Loucy (cell line): Measurements from ENCODE around the gene RPRD1A.

ENCODE experiments used
- H2AFZ ChIP-seq: fragments of 200-600 bp; sonication (generic); 2 replicates; pipeline ENCODE4 v1.6.0; 2016; ENCODE audit warnings: antibody characterized with exemption, mild to moderate bottlenecking, low read length, moderate library complexity
- H3F3A ChIP-seq: fragments of 200-600 bp; 2 replicates; pipeline ENCODE4 v1.6.0; 2016; ENCODE audit warnings: antibody characterized with exemption, low read depth, mild to moderate bottlenecking
- H3K27me3 ChIP-seq: fragments of 200-600 bp; sonication (generic); 2 replicates; pipeline ENCODE4 v1.6.1; 2014; ENCODE audit warnings: low read length, mild to moderate bottlenecking; ENCODE audit not compliant: insufficient read depth, poor library complexity, severe bottlenecking
- H3K36me3 ChIP-seq: fragments of 200-600 bp; sonication (generic); 2 replicates; pipeline ENCODE4 v1.6.1; 2016; ENCODE audit warnings: low read length; ENCODE audit not compliant: insufficient read depth
- H3K4me1 ChIP-seq: fragments of 200-600 bp; sonication (generic); 2 replicates; pipeline ENCODE4 v1.5.1; 2014; ENCODE audit warnings: low read length, mild to moderate bottlenecking; ENCODE audit not compliant: insufficient read depth, poor library complexity, severe bottlenecking
- H3K4me2 ChIP-seq: fragments of 200-600 bp; sonication (generic); 2 replicates; pipeline ENCODE4 v1.6.0; 2014; ENCODE audit warnings: antibody characterized with exemption, low read length, low read depth, mild to moderate bottlenecking; ENCODE audit not compliant: poor library complexity, severe bottlenecking
- H3K4me3 ChIP-seq: fragments of 200-600 bp; sonication (generic); 2 replicates; pipeline ENCODE4 v1.5.1; 2014; ENCODE audit warnings: low read length, mild to moderate bottlenecking, mixed read lengths; ENCODE audit not compliant: poor library complexity, severe bottlenecking
- H3K79me2 ChIP-seq: fragments of 200-600 bp; sonication (generic); 2 replicates; pipeline ENCODE4 v1.6.1; 2014; ENCODE audit warnings: low read length; ENCODE audit not compliant: insufficient read depth
- H3K9ac ChIP-seq: fragments of 200-600 bp; sonication (generic); 2 replicates; pipeline ENCODE4 v1.6.0; 2014; ENCODE audit warnings: mild to moderate bottlenecking, low read depth, low read length, moderate library complexity; ENCODE audit not compliant: poor library complexity, severe bottlenecking
- H3K9me2 ChIP-seq: fragments of 200-600 bp; sonication (generic); replicated peaks from 2 replicates; pipeline ENCODE4 v1.6.1; 2016; ENCODE audit warnings: low read depth, low read length, mixed read lengths
- H3K9me3 ChIP-seq: fragments of 200-600 bp; sonication (generic); 2 replicates; pipeline ENCODE4 v1.6.1; 2014; ENCODE audit warnings: mild to moderate bottlenecking, antibody characterized with exemption, low read length, low read depth; ENCODE audit not compliant: insufficient read depth
- H4K20me1 ChIP-seq: fragments of 200-600 bp; sonication (generic); 2 replicates; pipeline ENCODE4 v1.6.0; 2014; ENCODE audit warnings: antibody characterized with exemption, low read length, mild to moderate bottlenecking; ENCODE audit not compliant: insufficient read depth, poor library complexity, severe bottlenecking
- CTCF ChIP-seq: fragments of 200-600 bp; sonication (generic); conservative IDR thresholded peaks from 2 replicates; pipeline ENCODE4 v1.5.1; 2014; ENCODE audit warnings: mild to moderate bottlenecking, antibody characterized with exemption, low read length
- EZH2phosphoT487 ChIP-seq: fragments of 200-600 bp; IDR thresholded peaks from 2 replicates; pipeline ENCODE4 v1.6.1; 2018; ENCODE audit warnings: antibody characterized with exemption, mild to moderate bottlenecking, moderate library complexity, borderline replicate concordance

Gene RPRD1A

GRCh38 chr18:35982409-35983114, 84.8 kb downstream of the RPRD1A start:
- H3K36me3 ChIP-seq: peaks cover 24% of the 10 kb centered on the region; the same call in 1 of the 2 replicates

DNA sequence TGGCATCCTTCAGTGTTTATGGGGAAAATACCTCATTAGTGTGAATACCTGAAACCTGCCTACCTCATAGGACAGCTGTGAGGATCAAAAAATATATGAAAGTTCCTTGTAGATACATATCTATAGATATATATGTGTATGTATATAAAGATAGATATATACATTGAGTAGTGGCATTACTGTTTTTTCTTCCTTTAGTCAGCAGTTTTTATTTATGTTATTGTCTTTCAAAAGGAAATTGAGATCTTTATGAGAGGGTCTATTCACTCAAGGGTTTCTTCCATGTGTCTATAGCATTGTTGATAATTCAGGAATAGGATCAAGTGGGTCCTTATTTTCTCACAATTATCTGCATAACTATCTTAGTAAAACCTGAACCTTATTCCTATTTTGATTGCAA, 88.2 kb downstream of the RPRD1A start:
- peaks cover 3% of the 10 kb centered on the region for H3K4me1 ChIP-seq
- no peak overlapping the region for H3K4me2 ChIP-seq
- H2AFZ ChIP-seq: no peak overlapping the region
- TF ChIP-seq CTCF (no peak), EZH2phosphoT487 (no peak)
- H3K79me2 ChIP-seq: peaks cover 17% of the 10 kb centered on the region
- no peaks in the 10 kb centered on the region for H3K27me3 ChIP-seq
- no peak overlapping the region for H3K9ac ChIP-seq
- no peaks in the 10 kb centered on the region for H3K9me2 ChIP-seq
- peaks cover 34% of the 10 kb centered on the region; the same call in 1 of the 2 replicates for H3K36me3 ChIP-seq
- peaks cover 8% of the 10 kb centered on the region for H4K20me1 ChIP-seq
- no peaks in the 10 kb centered on the region for H3K9me3 ChIP-seq
- H3K4me3 ChIP-seq: no peak overlapping the region
- H3F3A ChIP-seq: no peaks in the 10 kb centered on the region

More at GRCh38 chr18:35982409-35983114, 84.8 kb downstream of the RPRD1A start:
- Histone ChIP-seq H4K20me1 (no peaks in the 10 kb centered on the region), H3K4me3 (no peak overlapping the region), H3K4me1 (no peaks in the 10 kb centered on the region), H3F3A (no peaks in the 10 kb centered on the region), H3K9me3 (no peaks in the 10 kb centered on the region), H2AFZ (no peak overlapping the region), H3K79me2 (no peaks in the 10 kb centered on the region), H3K27me3 (no peaks in the 10 kb centered on the region), H3K9ac (no peak overlapping the region), H3K4me2 (no peak overlapping the region), H3K9me2 (no peaks in the 10 kb centered on the region)
- TF ChIP-seq EZH2phosphoT487 (no peak), CTCF (no peak)

- TF ChIP-seq CTCF (no peak), EZH2phosphoT487 (no peak)
- Histone ChIP-seq H3K36me3 (peaks cover 27% of the 10 kb centered on the region; the same call in 1 of the 2 replicates), H3K27me3 (no peaks in the 10 kb centered on the region), H3K9me3 (no peaks in the 10 kb centered on the region), H2AFZ (no peak overlapping the region), H4K20me1 (peaks cover 9% of the 10 kb centered on the region), H3K9me2 (no peaks in the 10 kb centered on the region), H3K4me2 (peak overlapping the region; percentile 86), H3K4me1 (peaks cover 33% of the 10 kb centered on the region), H3F3A (no peaks in the 10 kb centered on the region), H3K79me2 (peaks cover 33% of the 10 kb centered on the region), H3K9ac (peak overlapping the region; percentile 13), H3K4me3 (peak overlapping the region; percentile 97)
These were observed 93.2 kb downstream of the RPRD1A start for GRCh38 chr18:35974181-35974580.
